Thoracic aorta (tissue), 2 donors: Measurements from ENCODE around the gene DNAL1. TPM values are rescaled to one million over a fixed set of nuclear protein-coding genes. Genes with fewer than 3 reads are reported as not detected.
A peak's percentile ranks its signal among the peaks of the same experiment; 100 is the strongest.

Experiments
- ATAC-seq: fragments of 150-250 bp; one replicate; pipeline ENCODE4 v1.8.0; 2017; ENCODE audit warnings: low read depth; ENCODE audit not compliant: insufficient number of reproducible peaks, low FRiP score
- DNase-seq: peaks from one replicate; pipeline ENCODE4 v3.0.0-alpha.2; 2020; ENCODE audit warnings: low spot score
- H3K27ac ChIP-seq, 2 donors: fragments of 200-600 bp; sonication (generic); 1 replicate in 1 of 2; 2 replicates in 1 of 2; pipeline ENCODE4 v1.5.1; 2016; ENCODE audit warnings: mild to moderate bottlenecking in 2 of 2, moderate library complexity in 2 of 2
- H3K27me3 ChIP-seq: fragments of 200-600 bp; sonication (generic); replicated peaks from 2 replicates; pipeline ENCODE4 v1.6.0; 2016; ENCODE audit warnings: mild to moderate bottlenecking; ENCODE audit not compliant: insufficient read depth
- H3K36me3 ChIP-seq: fragments of 200-600 bp; sonication (generic); one replicate; pipeline ENCODE4 v1.5.1; 2016
- H3K4me1 ChIP-seq, 2 donors: fragments of 200-600 bp; sonication (generic); 1 replicate in 1 of 2; 2 replicates in 1 of 2; pipeline versions ENCODE4 v1.5.1 to v1.6.0; 2016; ENCODE audit warnings: low read depth in 2 of 2, mild to moderate bottlenecking in 1 of 2; ENCODE audit not compliant: control insufficient read depth in 1 of 2
- H3K4me3 ChIP-seq: fragments of 200-600 bp; sonication (generic); 2 replicates; pipeline ENCODE4 v1.5.1; 2016; ENCODE audit warnings: mild to moderate bottlenecking
- H3K9me3 ChIP-seq: fragments of 200-600 bp; sonication (generic); 2 replicates; pipeline ENCODE4 v1.5.1; 2016
- total RNA-seq, 2 donors: library from RNA; depleted of rRNA; stranded (reverse); fragments of >200 nt; gene quantifications; one replicate each; pipeline versions ENCODE4 v1.1.0 to v1.2.3, GENCODE V29; 2016
- TF ChIP-seq, protein P1 (sequence below): fragments of 200-600 bp; sonication (generic); IDR thresholded peaks from one replicate; pipeline ENCODE4 v1.5.1; 2019; ENCODE audit warnings: antibody characterized with exemption

Gene DNAL1
- total RNA-seq, 2 donors from 2014 or later = 13.0 to 20.7 TPM

GRCh38 chr14:73747379-73748211 lies 102.8 kb downstream of the DNAL1 start:
- H3K9me3 ChIP-seq = no peaks in the 10 kb centered on the region
- ATAC-seq (no peak), DNase-seq (no peak)
- H3K36me3 ChIP-seq = no peaks in the 10 kb centered on the region
- peaks cover 82 to 99% of the 10 kb centered on the region in 2 donors for H3K4me1 ChIP-seq
- H3K4me3 ChIP-seq = no peak overlapping the region
- H3K27ac ChIP-seq = peak overlapping the region; percentile 49 to 73
- H3K27me3 ChIP-seq = no peaks in the 10 kb centered on the region
- TF ChIP-seq, protein P1, sequence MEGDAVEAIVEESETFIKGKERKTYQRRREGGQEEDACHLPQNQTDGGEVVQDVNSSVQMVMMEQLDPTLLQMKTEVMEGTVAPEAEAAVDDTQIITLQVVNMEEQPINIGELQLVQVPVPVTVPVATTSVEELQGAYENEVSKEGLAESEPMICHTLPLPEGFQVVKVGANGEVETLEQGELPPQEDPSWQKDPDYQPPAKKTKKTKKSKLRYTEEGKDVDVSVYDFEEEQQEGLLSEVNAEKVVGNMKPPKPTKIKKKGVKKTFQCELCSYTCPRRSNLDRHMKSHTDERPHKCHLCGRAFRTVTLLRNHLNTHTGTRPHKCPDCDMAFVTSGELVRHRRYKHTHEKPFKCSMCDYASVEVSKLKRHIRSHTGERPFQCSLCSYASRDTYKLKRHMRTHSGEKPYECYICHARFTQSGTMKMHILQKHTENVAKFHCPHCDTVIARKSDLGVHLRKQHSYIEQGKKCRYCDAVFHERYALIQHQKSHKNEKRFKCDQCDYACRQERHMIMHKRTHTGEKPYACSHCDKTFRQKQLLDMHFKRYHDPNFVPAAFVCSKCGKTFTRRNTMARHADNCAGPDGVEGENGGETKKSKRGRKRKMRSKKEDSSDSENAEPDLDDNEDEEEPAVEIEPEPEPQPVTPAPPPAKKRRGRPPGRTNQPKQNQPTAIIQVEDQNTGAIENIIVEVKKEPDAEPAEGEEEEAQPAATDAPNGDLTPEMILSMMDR = no peak

DNA sequence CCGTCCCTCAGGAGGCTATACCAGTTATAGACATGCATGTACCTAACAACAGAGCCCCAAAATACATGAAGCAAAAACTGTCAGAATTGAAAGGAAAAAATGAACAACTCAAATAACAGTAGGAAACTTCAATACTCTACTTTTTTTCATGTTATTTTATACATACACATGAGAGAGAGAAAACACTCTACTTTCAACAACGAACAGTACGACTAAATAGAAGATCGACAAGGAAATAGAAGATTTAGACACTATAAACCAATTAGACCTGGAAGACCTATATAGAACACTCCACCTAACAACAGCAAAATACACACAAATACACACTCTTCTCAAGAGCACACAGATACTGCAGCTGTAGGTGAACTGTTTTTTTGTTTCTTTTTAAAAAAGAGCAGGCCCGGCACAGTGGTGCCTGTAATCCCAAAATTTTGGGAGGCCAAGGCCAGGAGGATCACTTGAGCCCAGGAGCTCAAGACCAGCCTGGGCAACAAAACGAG lies 104.1 kb downstream of the DNAL1 start:
- no peaks in the 10 kb centered on the region for H3K9me3 ChIP-seq
- peak overlapping the region in 1 of 2 donors; percentile 52 for H3K27ac ChIP-seq
- H3K27me3 ChIP-seq = no peaks in the 10 kb centered on the region
- ATAC-seq (no peak), DNase-seq (no peak)
- H3K4me3 ChIP-seq = no peak overlapping the region
- TF ChIP-seq, protein P1 = no peak
- no peaks in the 10 kb centered on the region for H3K36me3 ChIP-seq
- peaks cover 82 to 99% of the 10 kb centered on the region in 2 donors for H3K4me1 ChIP-seq

- ATAC-seq (no peak), DNase-seq (no peak)
- peak overlapping the region; percentile 73 to 97 for H3K27ac ChIP-seq
- H3K27me3 ChIP-seq = no peaks in the 10 kb centered on the region
- H3K4me1 ChIP-seq = peaks cover 82 to 99% of the 10 kb centered on the region in 2 donors
- TF ChIP-seq, protein P1 = no peak
- no peaks in the 10 kb centered on the region for H3K36me3 ChIP-seq
- no peaks in the 10 kb centered on the region for H3K9me3 ChIP-seq
- H3K4me3 ChIP-seq = no peak overlapping the region
Observed at GRCh38 chr14:73749706-73750530, 105.1 kb downstream of the DNAL1 start.

- peak overlapping the region; percentile 73 to 97 for H3K27ac ChIP-seq
- no peak for ATAC-seq
- H3K4me1 ChIP-seq = peaks cover 82 to 99% of the 10 kb centered on the region in 2 donors
- TF ChIP-seq, protein P1 = no peak
- H3K27me3 ChIP-seq = no peaks in the 10 kb centered on the region
- H3K9me3 ChIP-seq = no peaks in the 10 kb centered on the region
- no peak overlapping the region for H3K4me3 ChIP-seq
- DNase-seq = no peak
- H3K36me3 ChIP-seq = no peaks in the 10 kb centered on the region
Observed at GRCh38 chr14:73750531-73750901, 105.7 kb downstream of the DNAL1 start.

- Histone ChIP-seq H3K27ac (peak overlapping the region; percentile 73 to 97), H3K9me3 (no peaks in the 10 kb centered on the region), H3K27me3 (no peaks in the 10 kb centered on the region), H3K4me1 (peaks cover 82 to 99% of the 10 kb centered on the region in 2 donors), H3K36me3 (no peaks in the 10 kb centered on the region), H3K4me3 (no peak overlapping the region)
- ATAC-seq (no peak), DNase-seq (no peak)
- TF ChIP-seq, protein P1 = no peak
Observed at GRCh38 chr14:73751157-73751691, 106.4 kb downstream of the DNAL1 start.
